ENCODE measurements around the gene GRPEL1. TPM values are rescaled to one million over a fixed set of nuclear protein-coding genes. Genes with fewer than 3 reads are reported as not detected.

The GRPEL1 gene
- 67.4 and 91.0 TPM in 2 replicates for total RNA-seq

GRCh38 chr4:7067452-7068278, at the start of gene GRPEL1:
Gene GRPEL1, minus strand, starts transcription at chr4:7068064. Its CDS starts 32 bp downstream, at chr4:7068032.
- peaks cover 23% of the 10 kb centered on the region for H3K36me3 ChIP-seq (ENCODE audit: control insufficient read depth, insufficient read depth, low read length)
- FAIRE-seq (no peak), DNase-seq (ENCODE audit: low read depth) (peak; percentile 99)
- no peak for TF ChIP-seq CTCF (IDR thresholded peaks at IDR 0.05; ENCODE audit: insufficient read depth, low read length, severe bottlenecking)
- peak within 1 kb of the TSS; percentile 95 for H3K4me3 ChIP-seq (ENCODE audit: low read depth, low read length)
- no peaks in the 10 kb centered on the region for H3K27me3 ChIP-seq (ENCODE audit: control insufficient read depth, insufficient read depth, low read length)

- H3K27me3 ChIP-seq (ENCODE audit: control insufficient read depth, insufficient read depth, low read length) = no peaks in the 10 kb centered on the region
- no peak for DNase-seq (ENCODE audit: low read depth)
- TF ChIP-seq CTCF (IDR thresholded peaks at IDR 0.05; ENCODE audit: insufficient read depth, low read length, severe bottlenecking) = no peak
- H3K4me3 ChIP-seq (ENCODE audit: low read depth, low read length) = no peak overlapping the region
- H3K36me3 ChIP-seq (ENCODE audit: control insufficient read depth, insufficient read depth, low read length) = no peaks in the 10 kb centered on the region
- peak; percentile 60 for FAIRE-seq
Observed at GRCh38 chr4:7116705-7117104, 48.8 kb upstream of the GRPEL1 start.

- no peak for TF ChIP-seq CTCF (IDR thresholded peaks at IDR 0.05; ENCODE audit: insufficient read depth, low read length, severe bottlenecking)
- Histone ChIP-seq H3K36me3 (ENCODE audit: control insufficient read depth, insufficient read depth, low read length) (no peaks in the 10 kb centered on the region), H3K4me3 (ENCODE audit: low read depth, low read length) (no peak overlapping the region), H3K27me3 (ENCODE audit: control insufficient read depth, insufficient read depth, low read length) (no peaks in the 10 kb centered on the region)
- no peak for DNase-seq (ENCODE audit: low read depth)
- FAIRE-seq = no peak
Observed at GRCh38 chr4:7115557-7116340, 47.9 kb upstream of the GRPEL1 start.

GRCh38 chr4:7112656-7113055, 44.8 kb upstream of the GRPEL1 start:
- H3K4me3 ChIP-seq (ENCODE audit: low read depth, low read length) = no peak overlapping the region
- no peak for TF ChIP-seq CTCF (IDR thresholded peaks at IDR 0.05; ENCODE audit: insufficient read depth, low read length, severe bottlenecking)
- no peaks in the 10 kb centered on the region for H3K36me3 ChIP-seq (ENCODE audit: control insufficient read depth, insufficient read depth, low read length)
- no peak for DNase-seq (ENCODE audit: low read depth)
- no peak for FAIRE-seq
- H3K27me3 ChIP-seq (ENCODE audit: control insufficient read depth, insufficient read depth, low read length) = no peaks in the 10 kb centered on the region

- TF ChIP-seq CTCF (IDR thresholded peaks at IDR 0.05; ENCODE audit: insufficient read depth, low read length, severe bottlenecking) = no peak
- H3K36me3 ChIP-seq (ENCODE audit: control insufficient read depth, insufficient read depth, low read length) = no peaks in the 10 kb centered on the region
- FAIRE-seq = no peak
- no peak overlapping the region for H3K4me3 ChIP-seq (ENCODE audit: low read depth, low read length)
- DNase-seq (ENCODE audit: low read depth) = no peak
- no peaks in the 10 kb centered on the region for H3K27me3 ChIP-seq (ENCODE audit: control insufficient read depth, insufficient read depth, low read length)
Observed at GRCh38 chr4:7111441-7111840, 43.6 kb upstream of the GRPEL1 start.
